B cell (primary cell): Measurements from ENCODE around the gene IRF1. TPM values are rescaled to one million over a fixed set of nuclear protein-coding genes. Genes with fewer than 3 reads are reported as not detected.
A peak's percentile ranks its signal among the peaks of the same experiment; 100 is the strongest.

ENCODE experiments used
- ATAC-seq: fragments of 200-7000 bp; cut with Tn5 transposase; one replicate; pipeline ENCODE4 v1.10.0; 2021; ENCODE audit warnings: low read depth, mild to moderate bottlenecking, moderate number of reproducible peaks, moderate library complexity
- CTCF ChIA-PET: fragments of 350-600 bp; sonication (Branson Sonifier 250); formaldehyde crosslinking; loops from one replicate; lab custom pipeline; 2021; ENCODE audit warnings: antibody characterized with exemption, inconsistent platforms; lab: Charles Lee
- POLR2A ChIA-PET: fragments of 350-600 bp; sonication (Branson Sonifier 250); formaldehyde crosslinking; loops from one replicate; lab custom pipeline; 2021; ENCODE audit warnings: antibody characterized with exemption; lab: Charles Lee
- DNase-seq: peaks from one replicate; pipeline ENCODE4 v3.0.0; 2013
- H2AFZ ChIP-seq: 2 replicates; pipeline ENCODE4 v1.6.1; 2012; ENCODE audit warnings: mild to moderate bottlenecking, low read depth, low read length; ENCODE audit not compliant: insufficient read depth, poor library complexity, severe bottlenecking
- H3K27ac ChIP-seq, 2 donors: 1 replicate in 1 of 2; 2 replicates in 1 of 2; pipeline ENCODE4 v1.5.1; 2012 to 2013; ENCODE audit warnings: low read length in 2 of 2, mild to moderate bottlenecking in 2 of 2, moderate library complexity in 1 of 2
- H3K27me3 ChIP-seq, 4 experiments: fragments of 200-600 bp in 1 of 4; sonication (generic) in 1 of 4; replicated peaks in 1 of 4; 1 replicate in 2 of 4; 2 replicates in 2 of 4; pipeline versions ENCODE4 v1.6.1 to v1.7.0; 2013 to 2016; ENCODE audit warnings: low read length in 3 of 4, mild to moderate bottlenecking in 2 of 4, mixed read lengths in 1 of 4, moderate library complexity in 1 of 4; ENCODE audit not compliant: insufficient read depth in 4 of 4, control insufficient read depth in 3 of 4; ENCODE audit errors: control extremely low read depth in 1 of 4
- H3K36me3 ChIP-seq, 2 experiments: replicated peaks in 1 of 2; 1 replicate in 1 of 2; 2 replicates in 1 of 2; pipeline versions ENCODE4 v1.6.1 to v1.7.1; 2013; ENCODE audit warnings: low read length in 1 of 2; ENCODE audit not compliant: insufficient read depth in 2 of 2, control insufficient read depth in 1 of 2; ENCODE audit errors: control extremely low read depth in 1 of 2, extremely low read depth in 1 of 2
- H3K4me1 ChIP-seq, 2 donors: fragments of 200-600 bp in 1 of 2; sonication (generic) in 1 of 2; 1 replicate in 1 of 2; 2 replicates in 1 of 2; pipeline versions ENCODE4 v1.5.1 to v1.6.1; 2013 to 2017; ENCODE audit warnings: low read length in 2 of 2; ENCODE audit not compliant: control insufficient read depth in 2 of 2, insufficient read depth in 2 of 2
- H3K4me2 ChIP-seq: replicated peaks from 2 replicates; pipeline ENCODE3; 2012; ENCODE audit warnings: mild to moderate bottlenecking, low read depth, low read length; ENCODE audit not compliant: poor library complexity, severe bottlenecking
- H3K4me3 ChIP-seq, 5 experiments: fragments of 200-600 bp in 1 of 5; sonication (generic) in 1 of 5; 1 replicate in 3 of 5; 2 replicates in 2 of 5; pipeline versions ENCODE4 v1.5.1 to v1.7.0; 2011 to 2016; ENCODE audit warnings: low read length in 4 of 5, mild to moderate bottlenecking in 4 of 5, low read depth in 2 of 5, control low read depth in 1 of 5, moderate library complexity in 1 of 5; ENCODE audit not compliant: insufficient read depth in 1 of 5; ENCODE audit errors: control extremely low read depth in 1 of 5, extremely low read depth in 1 of 5
- H3K79me2 ChIP-seq: fragments of 200-600 bp; sonication (generic); one replicate; pipeline ENCODE4 v1.6.0; 2016; ENCODE audit warnings: low read length; ENCODE audit not compliant: control insufficient read depth, insufficient read depth
- H3K9ac ChIP-seq: fragments of 200-600 bp; sonication (generic); 2 replicates; pipeline ENCODE4 v1.6.1; 2017; ENCODE audit warnings: mild to moderate bottlenecking, low read length, moderate library complexity
- H3K9me3 ChIP-seq, 3 donors: one replicate each; pipeline versions ENCODE4 v1.6.1 to v1.7.1; 2013; ENCODE audit warnings: low read length in 2 of 3; ENCODE audit not compliant: control insufficient read depth in 2 of 3, insufficient read depth in 1 of 3; ENCODE audit errors: control extremely low read depth in 1 of 3
- H4K20me1 ChIP-seq: 2 replicates; pipeline ENCODE4 v1.6.0; 2012; ENCODE audit warnings: mild to moderate bottlenecking, low read length; ENCODE audit not compliant: insufficient read depth, control insufficient read depth, poor library complexity, severe bottlenecking
- H3K27ac Mint-ChIP-seq: one replicate; pipeline ENCODE4 v1.8.0; 2021; ENCODE audit warnings: mixed read lengths
- H3K27me3 Mint-ChIP-seq: one replicate; pipeline ENCODE4 v1.8.0; 2021; ENCODE audit warnings: mixed read lengths
- H3K4me1 Mint-ChIP-seq: one replicate; pipeline ENCODE4 v1.8.0; 2021; ENCODE audit warnings: mixed read lengths
- H3K4me3 Mint-ChIP-seq: one replicate; pipeline ENCODE4 v1.8.0; 2021; ENCODE audit warnings: mixed read lengths
- H3K9me3 Mint-ChIP-seq: one replicate; pipeline ENCODE4 v1.8.0; 2022; ENCODE audit warnings: mixed read lengths; ENCODE audit not compliant: insufficient read depth
- EZH2 ChIP-seq: IDR thresholded peaks from 2 replicates; pipeline ENCODE4 v1.6.1; 2012; ENCODE audit warnings: borderline replicate concordance, low read depth, mild to moderate bottlenecking, moderate library complexity, low read length; ENCODE audit not compliant: insufficient read depth, poor library complexity, severe bottlenecking
- WGBS: methylation state at CpG from one replicate; pipeline ENCODE4 v1.1.5; 2013; ENCODE audit warnings: missing lambda C conversion rate; ENCODE audit not compliant: insufficient coverage; 5-methylcytosine and 5-hydroxymethylcytosine counted together
- intact Hi-C: fragments of 100-400 bp; cut with micrococcal nuclease; formaldehyde crosslinking; loops from one replicate; pipeline ENCODE4 v1.10.0; 2022
- polyA plus RNA-seq: library from polyadenylated mRNA; depleted of rRNA; stranded (reverse); fragments of >200 nt; gene quantifications from 2 replicates; pipeline ENCODE4 v1.2.3, GENCODE V29; 2012
- total RNA-seq, 2 donors: library from RNA; stranded (reverse); fragments of 120-200 nt in 1 of 2; gene quantifications; 1 replicate in 1 of 2; 2 replicates in 1 of 2; pipeline versions ENCODE4 v1.2.3 to v1.2.4, GENCODE V29; 2013 to 2022
- TF ChIP-seq, protein P1 (sequence below): fragments of 200-600 bp; IDR thresholded peaks from one replicate; pipeline ENCODE4 v1.8.0; 2022; ENCODE audit warnings: antibody characterized with exemption, mild to moderate bottlenecking

The IRF1 gene
- total and polyA plus RNA-seq, 2 donors (not counting 1 experiment from before 2014, with no cell fraction given) = 173 to 306 TPM

DNA sequence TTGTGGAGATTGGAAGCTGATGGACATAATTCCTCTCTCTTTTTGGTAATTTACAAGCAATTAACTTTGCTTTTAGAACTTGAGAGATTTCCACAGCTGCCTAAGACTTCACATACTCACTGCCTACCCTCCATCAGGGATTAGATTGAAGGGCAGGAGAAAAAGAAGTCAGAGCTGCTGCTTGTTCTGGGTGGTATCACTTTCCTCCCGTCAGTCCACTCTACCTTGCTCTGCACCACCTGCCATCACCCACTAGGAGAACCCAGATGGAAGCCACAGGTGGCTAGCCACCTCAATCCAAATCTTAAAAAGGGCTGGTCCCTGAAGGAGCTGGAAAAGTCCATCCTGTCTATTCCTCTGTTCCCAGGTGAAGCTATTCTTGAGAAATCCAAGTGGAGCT lies 10.5 kb downstream of the IRF1 start:
- DNase-seq (peak; percentile 50), ATAC-seq (no peak)
- intact Hi-C loops = no loop called here
- no peak overlapping the region for H3K4me3 Mint-ChIP-seq
- POLR2A ChIA-PET = interaction anchor here (1.0 to 7.0 kb wide), 13 partner anchors 9 to 82 kb away, joined by 3 to 101 read pairs (median 13); partner anchors contain the start of gene IRF1
- peaks cover 40% of the 10 kb centered on the region for H4K20me1 ChIP-seq
- H3K9me3 ChIP-seq = no peaks in the 10 kb centered on the region
- H3K4me1 Mint-ChIP-seq = peaks cover 75% of the 10 kb centered on the region
- no peak overlapping the region for H3K9ac ChIP-seq
- TF ChIP-seq EZH2 = no peak
- TF ChIP-seq, protein P1, sequence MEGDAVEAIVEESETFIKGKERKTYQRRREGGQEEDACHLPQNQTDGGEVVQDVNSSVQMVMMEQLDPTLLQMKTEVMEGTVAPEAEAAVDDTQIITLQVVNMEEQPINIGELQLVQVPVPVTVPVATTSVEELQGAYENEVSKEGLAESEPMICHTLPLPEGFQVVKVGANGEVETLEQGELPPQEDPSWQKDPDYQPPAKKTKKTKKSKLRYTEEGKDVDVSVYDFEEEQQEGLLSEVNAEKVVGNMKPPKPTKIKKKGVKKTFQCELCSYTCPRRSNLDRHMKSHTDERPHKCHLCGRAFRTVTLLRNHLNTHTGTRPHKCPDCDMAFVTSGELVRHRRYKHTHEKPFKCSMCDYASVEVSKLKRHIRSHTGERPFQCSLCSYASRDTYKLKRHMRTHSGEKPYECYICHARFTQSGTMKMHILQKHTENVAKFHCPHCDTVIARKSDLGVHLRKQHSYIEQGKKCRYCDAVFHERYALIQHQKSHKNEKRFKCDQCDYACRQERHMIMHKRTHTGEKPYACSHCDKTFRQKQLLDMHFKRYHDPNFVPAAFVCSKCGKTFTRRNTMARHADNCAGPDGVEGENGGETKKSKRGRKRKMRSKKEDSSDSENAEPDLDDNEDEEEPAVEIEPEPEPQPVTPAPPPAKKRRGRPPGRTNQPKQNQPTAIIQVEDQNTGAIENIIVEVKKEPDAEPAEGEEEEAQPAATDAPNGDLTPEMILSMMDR = no peak
- no peaks in the 10 kb centered on the region for H3K27me3 ChIP-seq
- peak overlapping the region; percentile 0 for H3K4me2 ChIP-seq
- H3K36me3 ChIP-seq = peaks cover 0 to 34% of the 10 kb centered on the region in 2 experiments
- H3K9me3 Mint-ChIP-seq = no peaks in the 10 kb centered on the region
- peaks cover 6% of the 10 kb centered on the region for H3K79me2 ChIP-seq
- H3K27ac Mint-ChIP-seq = peak overlapping the region; percentile 99
- peaks cover 30 to 59% of the 10 kb centered on the region in 2 donors for H3K4me1 ChIP-seq
- H3K4me3 ChIP-seq = no peak overlapping the region
- H3K27ac ChIP-seq = peak overlapping the region in 1 of 2 donors; percentile 56
- CTCF ChIA-PET = interaction anchor here (0.7 to 9.4 kb wide), 13 partner anchors 9 to 1356 kb away, joined by 3 to 60 read pairs (median 22); partner anchors contain the start of gene IRF1
- 80% methylated on average over 1 of the region's 1 CpG for WGBS
- no peaks in the 10 kb centered on the region for H3K27me3 Mint-ChIP-seq
- no peak overlapping the region for H2AFZ ChIP-seq
